ENCODE measurements around the gene ARID3C.

DNA sequence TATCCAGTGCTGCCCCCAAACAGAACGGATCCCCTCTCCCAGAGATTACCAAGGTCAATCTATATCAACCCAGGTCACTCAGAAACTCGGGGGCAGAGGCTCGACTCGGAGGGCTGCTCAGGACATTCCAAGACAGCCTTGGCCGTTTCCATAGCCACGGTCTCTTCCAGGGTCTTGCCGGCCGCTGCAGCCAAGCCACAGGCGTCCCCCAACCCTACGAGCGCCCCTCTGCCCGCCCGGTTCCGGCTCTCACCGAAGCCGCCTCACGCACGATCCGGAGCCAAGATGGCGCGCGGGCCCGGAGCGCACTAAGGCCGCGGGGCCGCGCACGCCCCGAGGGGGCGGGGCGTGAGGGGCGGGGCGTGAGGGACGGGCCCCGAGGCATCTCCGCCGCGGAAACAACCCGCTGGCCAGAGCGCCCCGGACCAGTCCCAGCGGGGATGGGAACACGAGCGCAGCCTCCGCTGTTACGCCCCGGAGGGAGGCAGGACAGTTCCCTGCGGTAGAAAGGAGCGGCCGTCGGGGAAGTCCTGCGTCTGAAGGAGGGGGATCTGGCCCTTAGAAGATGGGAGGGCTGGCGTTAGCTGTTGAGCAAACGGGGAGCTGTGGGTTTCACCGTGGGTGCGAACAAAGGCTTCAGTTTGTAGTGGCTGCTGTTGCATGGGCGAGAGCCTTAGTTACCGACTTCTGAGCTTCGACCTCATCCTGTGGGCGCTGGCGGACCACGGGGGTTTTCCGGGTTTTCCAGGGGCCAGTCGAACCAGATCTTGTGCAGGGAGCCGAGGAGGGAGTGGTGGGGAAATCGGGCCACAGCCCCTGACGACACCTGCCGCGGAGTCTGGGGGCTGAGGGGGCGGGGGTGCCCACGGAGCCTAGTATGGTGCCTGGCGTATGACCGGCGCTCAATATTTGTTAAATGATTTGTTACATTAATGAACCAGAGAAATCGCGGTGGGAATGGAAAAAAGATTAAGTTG, 16.8 kb downstream of the ARID3C start, which contains the start of gene RPP25L:
- TF ChIP-seq, protein P1, sequence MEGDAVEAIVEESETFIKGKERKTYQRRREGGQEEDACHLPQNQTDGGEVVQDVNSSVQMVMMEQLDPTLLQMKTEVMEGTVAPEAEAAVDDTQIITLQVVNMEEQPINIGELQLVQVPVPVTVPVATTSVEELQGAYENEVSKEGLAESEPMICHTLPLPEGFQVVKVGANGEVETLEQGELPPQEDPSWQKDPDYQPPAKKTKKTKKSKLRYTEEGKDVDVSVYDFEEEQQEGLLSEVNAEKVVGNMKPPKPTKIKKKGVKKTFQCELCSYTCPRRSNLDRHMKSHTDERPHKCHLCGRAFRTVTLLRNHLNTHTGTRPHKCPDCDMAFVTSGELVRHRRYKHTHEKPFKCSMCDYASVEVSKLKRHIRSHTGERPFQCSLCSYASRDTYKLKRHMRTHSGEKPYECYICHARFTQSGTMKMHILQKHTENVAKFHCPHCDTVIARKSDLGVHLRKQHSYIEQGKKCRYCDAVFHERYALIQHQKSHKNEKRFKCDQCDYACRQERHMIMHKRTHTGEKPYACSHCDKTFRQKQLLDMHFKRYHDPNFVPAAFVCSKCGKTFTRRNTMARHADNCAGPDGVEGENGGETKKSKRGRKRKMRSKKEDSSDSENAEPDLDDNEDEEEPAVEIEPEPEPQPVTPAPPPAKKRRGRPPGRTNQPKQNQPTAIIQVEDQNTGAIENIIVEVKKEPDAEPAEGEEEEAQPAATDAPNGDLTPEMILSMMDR (IDR thresholded peaks at IDR 0.05): no peak
- TF ChIP-seq POLR2A (IDR thresholded peaks at IDR 0.05): peak in 3 of 4 donors; percentile 26 to 89 (median 78)
